GM12878 (cell line): ENCODE results near the gene AKT1S1. TPM values are rescaled to one million over a fixed set of nuclear protein-coding genes. Genes with fewer than 3 reads are reported as not detected.
A peak's percentile ranks its signal among the peaks of the same experiment; 100 is the strongest.

Experiments
- BCL3 ChIP-seq: IDR thresholded peaks from 2 replicates; pipeline ENCODE4 v1.6.1; 2011; ENCODE audit warnings: borderline replicate concordance, low read depth, mild to moderate bottlenecking, moderate library complexity, low read length; ENCODE audit not compliant: insufficient read depth, poor library complexity, severe bottlenecking
- E2F4 ChIP-seq: IDR thresholded peaks from 2 replicates; pipeline ENCODE4 v1.6.1; 2012; ENCODE audit warnings: low read depth, low read length, improper control_type of control experiment
- HDAC6 ChIP-seq: fragments of 200-600 bp; sonication (generic); IDR thresholded peaks from one replicate; pipeline ENCODE4 v1.8.0; 2017; ENCODE audit warnings: antibody characterized with exemption; ENCODE audit not compliant: unreplicated experiment
- HSF1 ChIP-seq: fragments of 150-350 bp; IDR thresholded peaks from 2 replicates; pipeline ENCODE4 v1.6.1; 2014; ENCODE audit warnings: mild to moderate bottlenecking, low read depth, low read length
- MAX ChIP-seq: IDR thresholded peaks from 2 replicates; pipeline ENCODE4 v1.6.1; 2012; ENCODE audit warnings: low read depth, low read length, improper control_type of control experiment
- MEF2A ChIP-seq: IDR thresholded peaks from 2 replicates; pipeline ENCODE4 v1.6.1; 2011; ENCODE audit warnings: low read depth, mild to moderate bottlenecking, low read length, moderate library complexity; ENCODE audit not compliant: insufficient read depth
- POLR2AphosphoS5 ChIP-seq: IDR thresholded peaks from 2 replicates; pipeline ENCODE4 v1.6.1; 2011; ENCODE audit warnings: mild to moderate bottlenecking, low read length, inconsistent platforms
- PRDM15 ChIP-seq: fragments of 450-650 bp; formaldehyde crosslinking; IDR thresholded peaks from 2 replicates; pipeline ENCODE4 v1.4.0; 2020; ENCODE audit warnings: mild to moderate bottlenecking, moderate library complexity
- RELA ChIP-seq: fragments of 450-650 bp; IDR thresholded peaks from 2 replicates; pipeline ENCODE4 v1.8.0; 2014; ENCODE audit warnings: borderline replicate concordance; ENCODE audit not compliant: partially characterized antibody
- SMAD5 ChIP-seq: IDR thresholded peaks from 2 replicates; pipeline ENCODE4 v1.6.1; 2016; ENCODE audit warnings: antibody characterized with exemption, low read depth
- SPI1 ChIP-seq: IDR thresholded peaks from 2 replicates; pipeline ENCODE4 v1.6.1; 2011; ENCODE audit warnings: low read depth, mild to moderate bottlenecking, low read length, moderate library complexity, borderline replicate concordance; ENCODE audit not compliant: insufficient read depth
- SRF ChIP-seq, 2 experiments: IDR thresholded peaks; 2 replicates each; pipeline ENCODE4 v1.6.1; 2011; ENCODE audit warnings: low read depth in 2 of 2, low read length in 2 of 2, mild to moderate bottlenecking in 1 of 2, moderate library complexity in 1 of 2
- TARDBP ChIP-seq: IDR thresholded peaks from 2 replicates; pipeline ENCODE4 v1.6.1; 2016; ENCODE audit warnings: borderline replicate concordance
- ZBTB33 ChIP-seq: fragments of 450-650 bp; IDR thresholded peaks from 2 replicates; pipeline ENCODE4 v1.6.1; 2017; ENCODE audit warnings: mild to moderate bottlenecking
- ZNF217 ChIP-seq: fragments of 450-650 bp; IDR thresholded peaks from 2 replicates; pipeline ENCODE4 v1.6.1; 2017; ENCODE audit warnings: antibody characterized with exemption, mild to moderate bottlenecking
- ZNF384 ChIP-seq: IDR thresholded peaks from 2 replicates; pipeline ENCODE4 v1.6.1; 2012; ENCODE audit warnings: low read depth, mild to moderate bottlenecking, low read length, improper control_type of control experiment, borderline replicate concordance
- polyA plus RNA-seq, 11 experiments: library from polyadenylated mRNA; depleted of rRNA in 4 of 11; unstranded in 6 of 11; stranded (reverse) in 5 of 11; fragments of >200 nt; fragmentation: Nextera tagmentation in 4 of 11; fragmentation: Illumina TruSeq in 1 of 11; extraction: Ambion mirVana in 4 of 11; extraction: Trizol in 1 of 11; gene quantifications; 1 replicate in 1 of 11; 2 replicates in 10 of 11; pipeline versions ENCODE4 v1.2.1 to v1.2.3, GENCODE V29; 2011 to 2016; ENCODE audit warnings: inconsistent platforms in 2 of 11, missing spikeins in 2 of 11, low read depth in 1 of 11
- total RNA-seq, 4 experiments: library from RNA; depleted of rRNA in 3 of 4; stranded (reverse); fragments of >200 nt in 3 of 4; fragmentation: Illumina TruSeq in 1 of 4; extraction: Trizol in 1 of 4; gene quantifications; 2 replicates each; pipeline versions ENCODE4 v1.2.1 to v1.2.3, GENCODE V29; 2013 to 2021

AKT1S1 gene
- total and polyA plus RNA-seq, 10 of the 15 experiments (the other 5 are each of a cell fraction or from before 2014, with no cell fraction given): 0.43 to 23.0 (median 12.3) TPM

GRCh38 chr19:49877020-49877878, at the start of gene AKT1S1, which contains the start of gene TBC1D17 (continued):
- no peak for TF ChIP-seq ZBTB33
- peak; percentile 98 for TF ChIP-seq MAX
- no peak for TF ChIP-seq E2F4
- TF ChIP-seq HDAC6: no peak
- TF ChIP-seq BCL3: no peak
- peak; percentile 66; the same call in 1 of the 2 replicates for TF ChIP-seq SPI1
- TF ChIP-seq TARDBP: no peak; the same call in 1 of the 2 replicates
- TF ChIP-seq SRF (IDR thresholded peaks at IDR 0.05; ENCODE audit: low read depth in 2 of 2, low read length in 2 of 2): 0 out of 4 replicates have a peak, but pooled peaks of 1 of the 2 experiments have one; percentile 7
- no peak for TF ChIP-seq ZNF384
- no peak for TF ChIP-seq PRDM15 (CRISPR knock-in tag)
- no peak for TF ChIP-seq MEF2A
- TF ChIP-seq RELA: peak; percentile 78
- TF ChIP-seq POLR2AphosphoS5: peak; percentile 84
- no peak for TF ChIP-seq ZNF217
- no peak for TF ChIP-seq HSF1
- no peak for TF ChIP-seq SMAD5
